GM19193 (cell line): ENCODE results near the gene UNC5C.

Source experiments
- POLR2A ChIP-seq: IDR thresholded peaks from 4 replicates; pipeline ENCODE4 v1.6.1; 2011; ENCODE audit not compliant: insufficient read depth, insufficient read length; ENCODE audit errors: extremely low read depth

Gene UNC5C

DNA sequence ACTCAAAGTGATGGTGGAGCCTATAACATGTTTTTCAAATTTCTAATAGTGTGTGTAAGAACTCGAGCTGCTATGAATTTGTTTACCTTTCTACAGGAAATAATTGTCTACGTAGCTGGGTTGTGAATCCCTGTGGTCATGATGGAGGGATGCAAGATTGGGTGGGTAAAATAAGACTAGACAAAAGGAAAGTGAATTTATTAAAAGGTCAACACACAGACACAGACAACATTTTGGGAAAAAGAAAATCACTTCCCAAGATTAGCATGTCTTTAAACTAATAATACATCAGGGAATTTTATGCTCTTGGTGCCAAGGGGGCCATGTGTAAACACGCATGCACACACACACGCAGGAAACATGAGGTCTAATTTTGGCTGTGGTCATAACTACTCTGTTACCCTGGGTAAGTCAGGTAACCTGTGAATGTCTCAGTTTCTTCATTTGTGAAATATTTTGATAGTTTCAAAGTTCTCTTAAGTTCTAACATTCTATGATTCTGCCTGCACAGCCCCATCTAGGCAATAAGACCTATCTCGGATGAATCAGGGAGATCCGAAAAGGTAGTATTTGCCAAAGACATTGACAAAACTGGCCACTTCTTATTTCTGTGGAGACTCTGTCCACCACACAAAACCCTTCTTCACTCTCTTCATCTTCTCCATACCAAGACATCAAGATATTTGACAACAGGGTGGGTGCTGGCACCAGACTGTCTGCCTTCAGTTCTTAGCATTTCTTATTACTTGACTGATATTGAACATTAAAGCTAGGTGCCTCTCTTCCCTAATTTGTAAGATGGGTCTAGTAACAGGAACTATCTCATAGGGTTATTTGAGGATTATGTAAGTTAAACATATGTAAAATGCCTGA is 1.6 kb upstream of the UNC5C start:
- no peak for TF ChIP-seq POLR2A

DNA sequence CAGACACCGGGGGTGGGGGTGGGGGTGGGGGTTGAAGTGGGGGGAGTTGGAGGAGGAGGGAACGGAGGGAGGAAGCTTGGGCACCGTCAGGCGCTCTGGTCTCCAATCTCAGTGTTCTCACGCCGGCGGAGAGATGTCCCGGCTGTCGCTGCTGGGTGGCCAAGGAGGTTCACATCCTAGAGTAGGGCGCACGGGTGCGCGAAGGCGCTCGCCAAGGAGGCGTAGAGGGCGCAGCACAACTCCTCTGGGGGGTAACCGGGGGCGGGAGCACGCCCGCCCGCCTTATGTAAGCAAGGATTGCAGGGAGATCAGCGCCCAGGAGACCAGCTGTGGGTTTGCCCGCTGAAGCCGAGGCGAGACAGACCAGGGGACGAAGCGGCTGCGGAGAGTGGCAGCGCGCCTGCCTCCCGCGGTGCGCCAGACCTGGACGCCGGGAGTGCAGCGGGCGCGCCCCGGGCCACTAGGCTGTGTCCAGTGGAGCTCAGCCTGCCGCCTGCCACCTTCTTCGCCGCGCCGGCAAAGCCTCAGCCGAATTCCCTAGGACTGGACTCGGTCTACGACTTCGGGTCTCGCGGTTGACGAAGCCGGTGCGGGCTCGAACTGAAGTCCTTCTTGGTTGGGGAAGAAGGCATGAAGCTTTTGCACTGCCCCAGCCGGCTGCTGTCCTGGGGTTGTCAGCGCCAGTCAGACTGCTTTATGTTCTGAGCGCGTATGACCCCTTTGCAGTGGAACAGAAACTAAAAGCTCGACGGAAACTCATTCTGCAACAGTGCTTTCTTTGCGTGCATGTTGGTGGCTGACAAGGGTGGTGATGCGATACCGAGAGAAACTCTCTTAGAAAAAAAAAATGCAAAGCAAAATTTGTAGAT is 707 bp upstream of the UNC5C start:
- no peak for TF ChIP-seq POLR2A

DNA sequence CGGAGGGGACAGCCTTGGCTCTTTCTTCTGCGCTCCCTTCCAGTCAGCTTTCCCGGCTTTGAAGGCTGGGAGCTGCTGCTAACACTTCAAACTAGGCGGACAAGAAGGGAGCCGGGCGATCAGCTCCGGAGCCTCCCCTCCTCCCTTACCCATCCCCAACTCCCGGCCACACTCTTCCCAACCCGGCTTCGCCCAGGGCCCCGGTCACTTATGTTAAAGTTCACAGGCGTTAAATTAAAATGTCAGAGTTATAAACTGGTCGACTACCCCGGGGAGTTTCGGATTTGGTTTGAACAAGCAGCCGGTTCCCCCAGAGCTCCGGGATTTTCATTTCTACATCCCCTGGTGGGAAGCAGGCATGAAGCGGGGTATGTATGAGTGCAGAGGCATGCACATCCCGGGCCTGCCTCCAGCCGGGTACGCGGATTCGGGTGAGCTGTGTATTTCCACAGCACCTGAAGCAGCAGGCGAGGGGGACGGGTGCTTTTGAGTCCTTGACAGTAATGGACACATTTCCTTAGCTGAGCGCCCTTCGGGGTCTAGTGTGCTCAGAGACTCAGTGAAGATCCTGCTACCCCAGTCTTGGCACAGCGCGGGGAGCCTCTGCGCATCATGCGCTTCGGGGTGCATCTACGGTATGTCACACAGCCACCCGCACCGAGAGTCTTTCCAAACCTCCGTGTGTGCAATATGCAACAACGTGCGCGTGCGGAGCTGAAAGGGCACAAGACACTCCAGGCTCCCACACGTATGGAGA is 880 bp downstream of the UNC5C start:
- TF ChIP-seq POLR2A: no peak

DNA sequence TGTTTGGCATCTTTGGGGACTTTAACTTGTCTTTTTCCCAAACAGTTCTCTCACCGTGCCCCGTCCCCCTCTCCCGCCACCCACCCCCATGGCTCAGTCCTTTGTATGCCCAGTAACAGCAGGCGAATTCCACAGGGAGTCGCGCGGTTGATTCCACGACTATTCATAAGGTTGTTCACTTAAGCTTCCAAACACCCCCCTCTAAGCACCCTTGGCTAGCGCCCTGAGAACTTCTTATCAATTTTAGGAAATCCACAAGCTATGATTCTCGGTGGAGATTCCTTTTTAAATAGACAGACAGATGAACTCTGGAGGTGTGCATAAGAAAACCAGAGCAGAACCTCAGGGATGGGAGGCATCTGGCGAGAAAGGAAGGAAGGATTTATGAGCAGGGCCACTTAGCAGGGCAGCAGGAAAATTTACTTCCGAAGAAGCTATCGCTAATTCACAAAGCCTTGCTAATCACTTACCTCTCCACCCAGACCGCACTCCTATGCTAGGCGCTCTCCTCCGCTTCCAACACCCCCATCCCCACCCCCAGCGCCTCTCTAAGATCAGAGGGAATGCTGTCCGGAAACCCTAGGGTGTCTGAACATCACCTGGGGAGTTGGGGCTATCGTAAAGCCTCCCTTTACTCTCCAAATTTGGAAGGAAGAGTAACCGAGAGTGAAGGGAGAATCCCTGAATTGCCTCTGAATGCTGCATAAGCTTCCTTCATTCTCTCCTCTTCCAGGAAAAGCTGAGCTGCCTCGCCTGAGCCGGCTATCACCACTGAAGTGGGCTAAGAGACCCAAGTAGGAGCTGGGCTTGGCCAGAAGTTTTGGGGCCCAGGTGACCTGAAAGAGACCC is 1.7 kb downstream of the UNC5C start:
- TF ChIP-seq POLR2A: no peak

DNA sequence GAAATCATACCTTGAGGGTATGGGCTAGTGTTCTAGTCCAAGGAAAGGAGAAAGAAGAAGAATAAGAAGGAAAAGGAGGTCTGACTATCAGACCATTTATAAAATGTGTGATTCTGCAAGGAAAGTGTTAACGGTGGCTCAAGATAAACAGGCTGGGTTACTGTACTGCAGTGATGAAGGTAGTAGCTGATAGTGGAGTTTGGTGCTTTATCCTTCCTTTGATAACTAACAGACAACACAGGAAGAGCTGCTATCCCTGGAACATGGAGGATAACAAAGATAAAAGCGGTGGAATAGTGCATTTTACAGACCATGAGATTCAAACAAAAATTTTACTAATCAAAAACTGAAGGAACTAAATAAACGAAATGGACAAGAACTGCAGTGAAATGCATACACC is 2.6 kb downstream of the UNC5C start:
- TF ChIP-seq POLR2A: no peak

DNA sequence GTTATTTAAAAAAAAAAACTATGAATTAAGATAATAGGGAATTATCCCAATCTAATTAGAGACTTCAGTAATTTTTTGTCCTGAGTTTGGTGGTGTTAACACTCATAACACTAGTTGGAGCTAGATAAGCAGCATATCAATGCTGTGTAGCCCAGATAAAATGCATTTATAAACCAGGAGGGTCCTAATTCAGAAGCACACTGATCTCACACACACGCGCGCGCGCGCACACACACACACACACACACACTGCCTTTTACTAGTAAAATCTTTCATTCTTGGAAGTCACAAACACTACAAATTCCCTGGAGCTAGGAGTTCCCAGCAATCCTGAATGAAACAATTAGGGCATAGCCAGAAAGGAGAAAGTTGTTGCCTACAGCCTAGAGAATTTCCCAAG is 3.2 kb downstream of the UNC5C start:
- TF ChIP-seq POLR2A: no peak

DNA sequence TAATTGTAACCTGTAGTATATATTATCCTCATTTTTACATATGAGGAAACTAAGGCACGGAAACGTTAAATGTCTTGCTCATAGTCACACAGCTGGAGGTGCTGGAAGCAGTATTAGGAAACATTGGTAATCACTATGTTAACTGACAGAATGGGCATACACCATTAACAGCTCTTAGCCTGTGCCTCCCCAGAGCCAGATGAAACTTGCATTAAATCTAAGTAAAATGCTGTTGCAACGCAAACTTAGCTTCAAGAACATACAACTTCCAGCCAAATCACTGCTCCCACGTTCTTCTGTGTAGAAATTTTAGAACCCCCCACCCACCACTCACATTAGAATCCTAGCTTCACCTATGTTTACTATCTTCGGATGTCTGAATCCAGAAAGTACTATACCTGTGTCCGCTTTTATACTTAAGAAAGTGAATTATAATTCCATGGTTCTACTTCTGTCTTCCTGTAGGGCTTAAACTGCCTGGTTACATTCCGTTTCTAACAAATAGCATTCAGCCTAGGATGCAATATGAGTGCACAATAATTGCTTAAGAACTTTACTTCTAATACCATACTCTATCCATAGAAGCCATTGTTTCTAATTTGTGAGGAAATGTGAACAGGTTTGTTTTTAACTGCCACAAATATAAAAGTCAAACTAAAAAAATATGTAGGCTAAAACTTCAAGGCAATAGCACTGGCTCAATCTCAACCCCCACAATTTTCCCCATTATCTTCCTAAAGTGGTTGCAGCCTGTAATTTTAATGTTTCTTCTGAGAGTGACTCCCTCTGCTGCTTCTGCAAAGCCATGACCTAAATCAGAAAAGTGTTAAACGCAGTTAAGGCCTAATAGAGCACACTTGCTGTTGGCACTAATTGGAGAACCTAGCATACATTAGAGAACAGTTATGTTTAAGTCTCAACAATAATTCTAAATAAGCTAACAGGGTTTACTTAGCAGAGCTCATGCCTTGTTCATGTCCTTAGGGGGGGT is 4.4 kb downstream of the UNC5C start:
- TF ChIP-seq POLR2A: no peak

DNA sequence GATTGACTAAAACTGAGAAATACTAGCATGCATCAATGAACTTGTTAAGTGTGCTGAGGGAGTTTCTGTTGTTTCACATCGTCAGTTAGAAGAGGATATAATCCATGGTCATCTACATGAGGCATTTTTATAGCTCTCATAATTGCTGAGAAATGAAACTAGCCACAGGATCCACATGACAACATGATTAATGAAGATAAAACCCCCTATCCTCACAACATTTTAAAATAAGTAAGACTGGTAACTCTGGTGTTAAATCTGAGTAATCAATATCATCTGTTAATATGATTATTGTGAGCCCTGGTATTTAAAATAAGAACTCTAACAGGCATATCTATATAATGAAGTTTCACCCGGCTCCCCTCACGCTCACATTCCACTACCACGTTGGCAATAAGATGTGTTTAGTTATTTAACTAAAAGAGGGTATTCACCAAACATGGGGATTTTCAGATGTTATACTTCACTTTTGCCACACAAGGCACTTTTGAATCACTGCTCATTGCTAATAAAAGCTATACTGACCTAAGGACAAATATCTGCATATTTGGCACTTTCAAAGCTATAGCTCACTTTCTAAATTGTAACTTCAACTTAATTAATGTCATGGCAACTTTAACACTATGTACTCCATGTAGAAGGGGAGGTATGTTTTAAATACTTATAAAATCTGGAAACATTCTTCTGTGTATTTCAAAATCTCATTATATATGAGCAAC is 6.7 kb downstream of the UNC5C start:
- TF ChIP-seq POLR2A: no peak

DNA sequence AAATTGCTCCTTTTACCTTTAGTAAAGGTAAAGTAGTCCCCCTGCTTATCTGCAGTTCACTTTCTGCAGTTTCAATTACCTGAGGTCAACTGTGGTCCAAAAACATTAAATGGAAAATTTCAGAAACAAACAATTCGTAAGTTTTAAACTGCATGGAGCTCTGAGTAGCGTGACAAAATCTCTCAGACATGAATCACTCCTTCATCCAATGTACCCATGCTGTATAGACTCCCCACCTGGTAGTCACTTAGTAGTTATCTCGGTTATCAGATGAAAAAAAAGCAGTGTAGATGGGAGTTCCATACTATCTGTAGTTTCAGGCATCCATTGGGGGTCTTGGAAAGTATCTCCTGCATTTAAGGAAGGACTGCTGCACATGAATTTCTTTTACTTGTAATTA is 7.7 kb downstream of the UNC5C start:
- TF ChIP-seq POLR2A: no peak

DNA sequence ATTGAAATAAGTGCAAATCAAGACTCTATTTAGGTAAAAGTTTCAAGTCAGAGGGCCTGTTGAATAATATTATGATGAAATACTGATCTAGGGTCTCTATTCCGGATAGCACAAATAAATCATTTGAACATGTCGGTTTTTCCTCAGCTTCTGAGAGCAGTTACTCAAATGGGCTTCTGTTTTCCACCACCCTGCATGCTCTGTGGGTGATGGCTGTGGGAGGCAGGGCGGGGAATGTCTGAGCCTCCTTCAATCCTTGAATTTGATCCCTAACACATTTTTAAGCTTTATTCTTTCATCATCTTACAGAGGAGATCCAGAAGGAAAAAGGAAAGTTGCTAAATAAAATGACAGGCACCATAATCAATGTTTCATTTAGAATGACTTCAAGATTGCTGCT is 8.5 kb downstream of the UNC5C start:
- no peak for TF ChIP-seq POLR2A

DNA sequence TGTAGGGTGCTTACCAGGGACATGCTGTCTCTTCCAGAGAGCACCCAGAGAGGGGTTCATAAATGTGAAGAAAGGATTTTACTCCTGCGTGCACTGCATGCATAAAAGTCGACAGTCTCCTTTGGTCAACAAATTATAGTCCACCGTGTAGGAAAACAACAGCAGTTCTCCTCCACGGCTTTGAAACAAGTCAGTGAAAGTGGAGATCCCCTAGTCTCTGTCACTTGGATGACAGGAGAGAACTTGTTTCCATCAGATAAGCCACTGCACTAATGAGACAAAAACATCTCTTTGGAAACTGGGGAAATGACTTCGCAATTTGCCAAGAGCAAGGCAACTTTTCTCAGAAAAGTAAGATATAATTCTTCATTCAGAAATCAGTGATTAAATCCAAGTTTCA is 9.7 kb downstream of the UNC5C start:
- no peak for TF ChIP-seq POLR2A

DNA sequence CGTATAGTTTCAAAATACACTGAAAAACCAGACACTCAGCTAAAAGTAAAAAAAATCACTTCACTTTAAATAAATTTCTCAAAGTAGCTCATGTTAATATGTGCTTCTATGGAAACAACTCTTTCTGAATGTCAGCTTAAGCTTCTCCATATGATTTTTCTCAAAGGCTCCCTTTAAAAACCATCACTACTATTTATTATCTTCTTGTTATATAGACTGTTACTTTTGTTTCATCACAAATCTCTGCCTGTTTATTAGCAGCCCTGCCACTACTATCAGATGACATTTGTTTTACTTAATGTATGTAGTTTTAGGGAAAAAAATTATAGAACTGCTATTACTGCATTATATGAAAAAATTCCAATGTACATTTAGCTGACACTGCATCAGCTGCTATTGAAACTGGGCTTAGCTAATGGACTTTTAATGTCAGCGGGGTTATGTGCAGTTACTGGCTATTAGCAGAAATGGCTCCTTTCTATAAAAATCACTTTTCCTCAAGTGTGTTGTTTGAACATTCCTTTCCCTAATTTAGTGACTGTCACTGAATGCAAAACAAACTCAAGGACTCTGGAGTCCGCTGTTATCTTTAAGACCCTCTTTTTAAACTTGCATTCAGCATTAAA is 10.8 kb downstream of the UNC5C start:
- TF ChIP-seq POLR2A: no peak
